ENCODE results near the gene POLR3B. TPM values are rescaled to one million over a fixed set of nuclear protein-coding genes. Genes with fewer than 3 reads are reported as not detected.

The POLR3B gene
- total RNA-seq, 1 experiment from 2014 or later = 10.7 TPM

GRCh38 chr12:106455111-106455510 is 97.6 kb downstream of the POLR3B start:
- Histone ChIP-seq H3K27me3 (ENCODE audit: insufficient read depth, low read length) (no peaks in the 10 kb centered on the region), H3K9me2 (ENCODE audit: insufficient read depth) (no peaks in the 10 kb centered on the region), H4K20me1 (ENCODE audit: insufficient read depth) (no peaks in the 10 kb centered on the region), H3K4me3 (replicated peaks in 1 of 2; ENCODE audit: low read depth in 1 of 2, low read length in 2 of 2) (no peak overlapping the region), H3K9ac (ENCODE audit: low read length) (no peak overlapping the region), H3K36me3 (ENCODE audit: control insufficient read depth in 1 of 2, insufficient read depth in 2 of 2, low read length in 2 of 2) (no peaks in the 10 kb centered on the region), H3K4me1 (ENCODE audit: control insufficient read depth in 1 of 2, insufficient read depth in 2 of 2, low read length in 2 of 2) (no peaks in the 10 kb centered on the region), H3K9me3 (ENCODE audit: control insufficient read depth in 1 of 2, insufficient read depth in 1 of 2, low read depth in 1 of 2, low read length in 2 of 2) (no peaks in the 10 kb centered on the region), H3K27ac (ENCODE audit: low read depth, low read length) (no peak overlapping the region), H2AFZ (ENCODE audit: low read depth, low read length, poor library complexity, severe bottlenecking) (no peak overlapping the region), H3K4me2 (ENCODE audit: low read length) (no peak overlapping the region), H3K79me2 (ENCODE audit: insufficient read depth, low read length) (no peaks in the 10 kb centered on the region)
- no peak for DNase-seq (ENCODE audit: low read depth, low spot score)
- TF ChIP-seq CBX3 (IDR thresholded peaks at IDR 0.05; ENCODE audit: low read depth) (no peak), EGR1 (IDR thresholded peaks at IDR 0.05; ENCODE audit: low read depth) (no peak), YY1 (IDR thresholded peaks at IDR 0.05; ENCODE audit: extremely low read depth, insufficient replicate concordance, low read depth, low read length) (no peak)
- intact Hi-C loops (cut with micrococcal nuclease) = no loop called here
- RAD21 ChIA-PET (ENCODE audit: low non-redundant PET in 1 of 2, low total read pairs in 2 of 2, uncharacterized antibody in 2 of 2, unreplicated experiment in 2 of 2) = no interaction called here
- BruUV-seq (replicated peaks) = no TSS peak
- ATAC-seq = no peak
- CTCF ChIA-PET = no interaction called here
- POLR2A ChIA-PET = no interaction called here

DNA sequence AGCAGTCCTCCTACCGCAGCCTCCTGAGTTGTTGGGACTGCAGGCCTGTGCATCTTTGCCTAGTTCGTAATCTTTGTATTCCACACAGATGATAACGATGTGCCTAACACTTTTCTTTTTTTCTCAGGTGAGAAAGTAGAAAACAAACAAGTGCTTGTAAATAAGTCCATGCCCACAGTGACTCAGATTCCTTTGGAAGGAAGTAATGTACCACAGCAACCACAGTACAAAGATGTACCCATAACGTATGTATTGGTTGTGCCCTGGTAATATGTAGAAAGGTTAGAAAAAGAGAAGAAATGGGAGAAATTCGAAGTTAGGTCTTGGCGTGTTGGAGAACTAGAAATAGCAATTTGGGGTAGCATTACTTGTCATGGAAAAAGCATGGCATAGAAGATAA is 101.6 kb downstream of the POLR3B start:
- Histone ChIP-seq H3K9me3 (ENCODE audit: control insufficient read depth in 1 of 2, insufficient read depth in 1 of 2, low read depth in 1 of 2, low read length in 2 of 2) (no peaks in the 10 kb centered on the region), H3K36me3 (ENCODE audit: control insufficient read depth in 1 of 2, insufficient read depth in 2 of 2, low read length in 2 of 2) (no peaks in the 10 kb centered on the region), H2AFZ (ENCODE audit: low read depth, low read length, poor library complexity, severe bottlenecking) (no peak overlapping the region), H3K27me3 (ENCODE audit: insufficient read depth, low read length) (no peaks in the 10 kb centered on the region), H3K9me2 (ENCODE audit: insufficient read depth) (no peaks in the 10 kb centered on the region), H3K9ac (ENCODE audit: low read length) (no peak overlapping the region), H4K20me1 (ENCODE audit: insufficient read depth) (no peaks in the 10 kb centered on the region), H3K27ac (ENCODE audit: low read depth, low read length) (no peak overlapping the region), H3K4me3 (replicated peaks in 1 of 2; ENCODE audit: low read depth in 1 of 2, low read length in 2 of 2) (no peak overlapping the region), H3K79me2 (ENCODE audit: insufficient read depth, low read length) (no peaks in the 10 kb centered on the region), H3K4me1 (ENCODE audit: control insufficient read depth in 1 of 2, insufficient read depth in 2 of 2, low read length in 2 of 2) (no peaks in the 10 kb centered on the region), H3K4me2 (ENCODE audit: low read length) (no peak overlapping the region)
- DNase-seq (ENCODE audit: low read depth, low spot score) (no peak), ATAC-seq (no peak)
- ChIA-PET RAD21 (ENCODE audit: low non-redundant PET in 1 of 2, low total read pairs in 2 of 2, uncharacterized antibody in 2 of 2, unreplicated experiment in 2 of 2) (no interaction called here), CTCF (no interaction called here), POLR2A (no interaction called here)
- TF ChIP-seq SP1 (IDR thresholded peaks at IDR 0.05; ENCODE audit: low read depth) (no peak), TCF7L2 (IDR thresholded peaks at IDR 0.05; ENCODE audit: borderline replicate concordance, extremely low read depth, insufficient read depth, insufficient read length) (no peak), JUND (IDR thresholded peaks at IDR 0.05) (no peak), CBX3 (IDR thresholded peaks at IDR 0.05; ENCODE audit: low read depth) (no peak), ELF1 (IDR thresholded peaks at IDR 0.05; ENCODE audit: borderline replicate concordance, low read depth) (no peak), EZH2phosphoT487 (IDR thresholded peaks at IDR 0.05; ENCODE audit: borderline replicate concordance) (no peak), ZFX (IDR thresholded peaks at IDR 0.05) (no peak), POLR2A (IDR thresholded peaks at IDR 0.05; ENCODE audit: borderline replicate concordance, extremely low read depth, insufficient read depth, insufficient read length) (no peak), YY1 (IDR thresholded peaks at IDR 0.05; ENCODE audit: extremely low read depth, insufficient replicate concordance, low read depth, low read length) (no peak), FOSL1 (IDR thresholded peaks at IDR 0.05; ENCODE audit: low read depth) (no peak)
- TF ChIP-seq, protein P1, sequence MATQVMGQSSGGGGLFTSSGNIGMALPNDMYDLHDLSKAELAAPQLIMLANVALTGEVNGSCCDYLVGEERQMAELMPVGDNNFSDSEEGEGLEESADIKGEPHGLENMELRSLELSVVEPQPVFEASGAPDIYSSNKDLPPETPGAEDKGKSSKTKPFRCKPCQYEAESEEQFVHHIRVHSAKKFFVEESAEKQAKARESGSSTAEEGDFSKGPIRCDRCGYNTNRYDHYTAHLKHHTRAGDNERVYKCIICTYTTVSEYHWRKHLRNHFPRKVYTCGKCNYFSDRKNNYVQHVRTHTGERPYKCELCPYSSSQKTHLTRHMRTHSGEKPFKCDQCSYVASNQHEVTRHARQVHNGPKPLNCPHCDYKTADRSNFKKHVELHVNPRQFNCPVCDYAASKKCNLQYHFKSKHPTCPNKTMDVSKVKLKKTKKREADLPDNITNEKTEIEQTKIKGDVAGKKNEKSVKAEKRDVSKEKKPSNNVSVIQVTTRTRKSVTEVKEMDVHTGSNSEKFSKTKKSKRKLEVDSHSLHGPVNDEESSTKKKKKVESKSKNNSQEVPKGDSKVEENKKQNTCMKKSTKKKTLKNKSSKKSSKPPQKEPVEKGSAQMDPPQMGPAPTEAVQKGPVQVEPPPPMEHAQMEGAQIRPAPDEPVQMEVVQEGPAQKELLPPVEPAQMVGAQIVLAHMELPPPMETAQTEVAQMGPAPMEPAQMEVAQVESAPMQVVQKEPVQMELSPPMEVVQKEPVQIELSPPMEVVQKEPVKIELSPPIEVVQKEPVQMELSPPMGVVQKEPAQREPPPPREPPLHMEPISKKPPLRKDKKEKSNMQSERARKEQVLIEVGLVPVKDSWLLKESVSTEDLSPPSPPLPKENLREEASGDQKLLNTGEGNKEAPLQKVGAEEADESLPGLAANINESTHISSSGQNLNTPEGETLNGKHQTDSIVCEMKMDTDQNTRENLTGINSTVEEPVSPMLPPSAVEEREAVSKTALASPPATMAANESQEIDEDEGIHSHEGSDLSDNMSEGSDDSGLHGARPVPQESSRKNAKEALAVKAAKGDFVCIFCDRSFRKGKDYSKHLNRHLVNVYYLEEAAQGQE (IDR thresholded peaks at IDR 0.05; ENCODE audit: low read depth) = no peak
- TF ChIP-seq, protein P2, sequence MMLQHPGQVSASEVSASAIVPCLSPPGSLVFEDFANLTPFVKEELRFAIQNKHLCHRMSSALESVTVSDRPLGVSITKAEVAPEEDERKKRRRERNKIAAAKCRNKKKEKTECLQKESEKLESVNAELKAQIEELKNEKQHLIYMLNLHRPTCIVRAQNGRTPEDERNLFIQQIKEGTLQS (IDR thresholded peaks at IDR 0.05) = no peak
- TF ChIP-seq, protein P3, sequence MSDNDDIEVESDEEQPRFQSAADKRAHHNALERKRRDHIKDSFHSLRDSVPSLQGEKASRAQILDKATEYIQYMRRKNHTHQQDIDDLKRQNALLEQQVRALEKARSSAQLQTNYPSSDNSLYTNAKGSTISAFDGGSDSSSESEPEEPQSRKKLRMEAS (IDR thresholded peaks at IDR 0.05) = no peak
- TF ChIP-seq, protein P4, sequence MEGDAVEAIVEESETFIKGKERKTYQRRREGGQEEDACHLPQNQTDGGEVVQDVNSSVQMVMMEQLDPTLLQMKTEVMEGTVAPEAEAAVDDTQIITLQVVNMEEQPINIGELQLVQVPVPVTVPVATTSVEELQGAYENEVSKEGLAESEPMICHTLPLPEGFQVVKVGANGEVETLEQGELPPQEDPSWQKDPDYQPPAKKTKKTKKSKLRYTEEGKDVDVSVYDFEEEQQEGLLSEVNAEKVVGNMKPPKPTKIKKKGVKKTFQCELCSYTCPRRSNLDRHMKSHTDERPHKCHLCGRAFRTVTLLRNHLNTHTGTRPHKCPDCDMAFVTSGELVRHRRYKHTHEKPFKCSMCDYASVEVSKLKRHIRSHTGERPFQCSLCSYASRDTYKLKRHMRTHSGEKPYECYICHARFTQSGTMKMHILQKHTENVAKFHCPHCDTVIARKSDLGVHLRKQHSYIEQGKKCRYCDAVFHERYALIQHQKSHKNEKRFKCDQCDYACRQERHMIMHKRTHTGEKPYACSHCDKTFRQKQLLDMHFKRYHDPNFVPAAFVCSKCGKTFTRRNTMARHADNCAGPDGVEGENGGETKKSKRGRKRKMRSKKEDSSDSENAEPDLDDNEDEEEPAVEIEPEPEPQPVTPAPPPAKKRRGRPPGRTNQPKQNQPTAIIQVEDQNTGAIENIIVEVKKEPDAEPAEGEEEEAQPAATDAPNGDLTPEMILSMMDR (IDR thresholded peaks at IDR 0.05 in 2 of 3, conservative IDR thresholded peaks at IDR 0.05 in 1 of 3; ENCODE audit: borderline replicate concordance in 1 of 3, insufficient read depth in 1 of 3, low read depth in 2 of 3, low read length in 2 of 3) = no peak
- intact Hi-C loops (cut with micrococcal nuclease) = no loop called here
- BruUV-seq (replicated peaks) = no TSS peak

All from HCT116 (cell line).